Testis (tissue), 3 donors: Measurements from ENCODE around the gene ZNF382. TPM values are rescaled to one million over a fixed set of nuclear protein-coding genes. Genes with fewer than 3 reads are reported as not detected.

Source experiments
- DNase-seq: peaks from one replicate; pipeline ENCODE4 v3.0.0-alpha.2; 2019
- H3K27ac ChIP-seq, 2 donors: fragments of 200-600 bp; sonication (generic); one replicate each; pipeline ENCODE4 v1.5.1; 2019
- H3K27me3 ChIP-seq: fragments of 200-600 bp; sonication (generic); one replicate; pipeline ENCODE4 v1.5.1; 2019
- H3K36me3 ChIP-seq: fragments of 200-600 bp; sonication (generic); one replicate; pipeline ENCODE4 v1.5.1; 2017; ENCODE audit warnings: low read depth; ENCODE audit errors: missing control alignments
- H3K4me1 ChIP-seq: fragments of 200-600 bp; sonication (generic); one replicate; pipeline ENCODE4 v1.5.1; 2019
- H3K4me3 ChIP-seq, 2 donors: fragments of 200-600 bp; sonication (generic); one replicate each; pipeline ENCODE4 v1.5.1; 2017 to 2019
- H3K9me3 ChIP-seq: fragments of 200-600 bp; sonication (generic); one replicate; pipeline ENCODE4 v1.5.1; 2017
- CTCF ChIP-seq, 3 experiments: fragments of 450-650 bp in 2 of 3; fragments of 200-600 bp in 1 of 3; sonication (generic) in 1 of 3; IDR thresholded peaks; one replicate each; pipeline ENCODE4 v1.5.1; 2016 to 2019; ENCODE audit warnings: antibody characterized with exemption in 3 of 3, mild to moderate bottlenecking in 2 of 3, moderate library complexity in 1 of 3
- POLR2A ChIP-seq: fragments of 450-650 bp; IDR thresholded peaks from one replicate; pipeline ENCODE4 v1.6.1; 2017; ENCODE audit warnings: antibody characterized with exemption, mild to moderate bottlenecking, moderate library complexity
- WGBS, 2 donors: methylation state at CpG; one replicate each; pipeline ENCODE4 v1.1.5; 2018; 5-methylcytosine and 5-hydroxymethylcytosine counted together
- intact Hi-C: fragments of 100-400 bp; cut with DNase I; formaldehyde crosslinking; loops from one replicate; pipeline ENCODE4 v1.15.1; 2023; ENCODE audit warnings: low total_unique reads
- polyA plus RNA-seq: library from polyadenylated mRNA; stranded (reverse); fragments of 350-450 nt; fragmentation: Illumina TruSeq; extraction: RNeasy Lipid Tissue Mini Kit (QIAGEN cat#74804); gene quantifications from one replicate; pipeline ENCODE4 v1.2.3, GENCODE V29; 2014; ENCODE audit warnings: low read depth, low replicate concordance; ENCODE audit not compliant: insufficient read depth
- total RNA-seq, 2 donors: library from RNA; depleted of rRNA; stranded (reverse); fragments of >200 nt; gene quantifications; one replicate each; pipeline ENCODE4 v1.2.3, GENCODE V29; 2016

The ZNF382 gene
- total and polyA plus RNA-seq, 3 donors from 2014 or later = 5.9 to 26.8 (median 21.7) TPM

- Histone ChIP-seq H3K4me3 (no peak overlapping the region), H3K27ac (no peak overlapping the region), H3K27me3 (no peaks in the 10 kb centered on the region), H3K4me1 (no peaks in the 10 kb centered on the region), H3K36me3 (no peaks in the 10 kb centered on the region), H3K9me3 (no peaks in the 10 kb centered on the region)
- no peak for TF ChIP-seq POLR2A
- TF ChIP-seq CTCF (IDR thresholded peaks at IDR 0.05) = no peak
- intact Hi-C loops = no loop called here
- DNase-seq = no peak
- WGBS, 2 donors = 95% methylated on average over 5 of the region's 5 CpGs
Observed at GRCh38 chr19:36638862-36639510, 33.9 kb downstream of the ZNF382 start.

DNA sequence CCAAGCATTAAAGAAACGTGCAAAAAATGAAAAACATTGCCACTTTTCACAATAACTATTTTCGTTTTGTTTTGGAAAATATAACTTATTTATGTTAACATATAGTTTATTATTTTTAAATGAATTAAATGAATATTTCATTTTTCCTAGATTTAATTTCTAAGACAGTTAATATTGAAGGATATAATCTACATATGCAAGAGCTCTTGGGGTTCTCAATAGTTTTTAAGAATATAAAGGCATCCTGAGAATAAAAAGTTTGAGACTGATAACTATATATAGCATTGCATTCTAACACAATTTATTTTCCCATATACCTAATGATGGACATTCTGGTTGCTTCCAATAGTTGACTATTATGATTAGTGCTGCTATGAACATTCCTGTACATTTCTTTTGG is 41.6 kb downstream of the ZNF382 start:
- Histone ChIP-seq H3K4me1 (no peaks in the 10 kb centered on the region), H3K36me3 (no peaks in the 10 kb centered on the region), H3K27ac (no peak overlapping the region), H3K27me3 (no peaks in the 10 kb centered on the region), H3K4me3 (no peak overlapping the region), H3K9me3 (no peaks in the 10 kb centered on the region)
- 92 to 95% methylated on average over 2 of the region's 2 CpGs for WGBS, 2 donors
- intact Hi-C loops = no loop called here
- DNase-seq = no peak
- no peak for TF ChIP-seq POLR2A

- H3K27me3 ChIP-seq = no peaks in the 10 kb centered on the region
- no peak overlapping the region for H3K27ac ChIP-seq
- TF ChIP-seq POLR2A (no peak), CTCF (IDR thresholded peaks at IDR 0.05) (no peak)
- WGBS, 2 donors = 84 to 95% methylated on average over 1 of the region's 1 CpG
- no peaks in the 10 kb centered on the region for H3K9me3 ChIP-seq
- H3K4me3 ChIP-seq = no peak overlapping the region
- H3K4me1 ChIP-seq = no peaks in the 10 kb centered on the region
- DNase-seq = no peak
- intact Hi-C loops = no loop called here
- H3K36me3 ChIP-seq = peaks cover 8% of the 10 kb centered on the region
Observed at GRCh38 chr19:36652958-36653357, 47.8 kb downstream of the ZNF382 start.

DNA sequence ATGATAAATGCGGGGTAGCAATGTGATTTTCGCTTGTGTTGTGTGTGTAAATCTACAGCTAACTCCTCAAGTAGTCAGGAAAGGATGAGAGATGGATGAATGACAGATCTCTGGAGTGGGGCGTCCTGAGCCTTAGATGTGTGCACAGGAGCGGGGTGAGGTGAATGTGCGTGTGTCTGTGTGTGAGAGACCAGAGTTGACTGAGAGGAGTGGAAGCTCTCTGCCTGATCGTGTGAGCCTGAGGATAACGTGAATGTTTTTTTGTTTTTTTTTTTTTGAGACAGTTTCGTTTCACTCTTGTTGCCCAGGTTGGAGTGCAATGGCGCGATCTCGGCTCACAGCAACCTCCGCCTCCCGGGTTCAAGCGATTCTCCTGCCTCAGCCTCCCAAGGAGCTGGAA is 60.7 kb downstream of the ZNF382 start:
- Histone ChIP-seq H3K4me3 (peak overlapping the region; percentile 72 to 81), H3K9me3 (no peaks in the 10 kb centered on the region), H3K36me3 (no peaks in the 10 kb centered on the region), H3K27me3 (no peaks in the 10 kb centered on the region), H3K4me1 (no peaks in the 10 kb centered on the region), H3K27ac (no peak overlapping the region)
- WGBS, 2 donors = 44% methylated on average over 14 of the region's 14 CpGs
- DNase-seq = no peak
- intact Hi-C loops = no loop called here
- TF ChIP-seq CTCF (IDR thresholded peaks at IDR 0.05) = no peak
- TF ChIP-seq POLR2A = no peak

DNA sequence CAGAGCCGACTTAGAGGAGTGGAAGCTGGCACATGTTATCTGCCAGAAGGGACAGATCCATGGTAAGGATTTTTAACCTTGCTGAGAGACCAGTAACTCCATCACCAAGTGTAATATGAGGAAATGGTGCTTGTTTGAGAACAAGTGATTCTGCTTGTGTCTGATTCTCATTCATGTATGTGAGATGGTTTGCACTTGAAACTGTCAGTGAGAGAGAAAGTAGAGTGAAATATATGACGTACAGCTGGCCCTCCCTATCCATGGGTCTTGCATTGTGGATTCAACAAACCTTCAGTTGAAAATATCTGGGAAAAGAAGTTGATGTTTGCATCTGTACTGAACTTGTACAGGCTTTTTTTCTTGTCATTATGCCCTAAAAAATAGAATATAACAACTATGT is 63.5 kb downstream of the ZNF382 start:
- Histone ChIP-seq H3K27me3 (no peaks in the 10 kb centered on the region), H3K36me3 (no peaks in the 10 kb centered on the region), H3K4me3 (no peak overlapping the region), H3K27ac (no peak overlapping the region), H3K9me3 (no peaks in the 10 kb centered on the region), H3K4me1 (no peaks in the 10 kb centered on the region)
- 64 to 79% methylated on average over 2 of the region's 2 CpGs for WGBS, 2 donors
- no peak for TF ChIP-seq CTCF (IDR thresholded peaks at IDR 0.05)
- no peak for TF ChIP-seq POLR2A
- intact Hi-C loops = no loop called here
- no peak for DNase-seq
